Smooth muscle cell (in vitro differentiated cells): ENCODE data around the gene CASQ1. TPM values are rescaled to one million over a fixed set of nuclear protein-coding genes. Genes with fewer than 3 reads are reported as not detected.

Experiments used
- DNase-seq: peaks from one replicate; lab custom pipeline; 2025; ENCODE audit not compliant: unreplicated experiment; lab: John Stamatoyannopoulos, UW
- H2AFZ ChIP-seq: fragments of 200-600 bp; sonication (generic); 2 replicates; pipeline ENCODE4 v1.6.0; 2016; ENCODE audit warnings: antibody characterized with exemption, low read depth, mild to moderate bottlenecking
- H3F3A ChIP-seq: fragments of 200-600 bp; sonication (generic); 2 replicates; pipeline ENCODE4 v1.6.0; 2017; ENCODE audit warnings: antibody characterized with exemption, low read depth
- H3K27ac ChIP-seq: fragments of 200-600 bp; sonication (generic); 2 replicates; pipeline ENCODE4 v1.5.1; 2016; ENCODE audit warnings: low read depth, mild to moderate bottlenecking
- H3K27me3 ChIP-seq: fragments of 200-600 bp; sonication (generic); 2 replicates; pipeline ENCODE4 v1.6.1; 2016; ENCODE audit warnings: low read depth, mild to moderate bottlenecking
- H3K36me3 ChIP-seq: fragments of 200-600 bp; sonication (generic); 2 replicates; pipeline ENCODE4 v1.5.1; 2016; ENCODE audit warnings: low read depth
- H3K4me1 ChIP-seq: fragments of 200-600 bp; sonication (generic); 2 replicates; pipeline ENCODE4 v1.5.1; 2016; ENCODE audit warnings: low read depth
- H3K4me2 ChIP-seq: fragments of 200-600 bp; sonication (generic); 2 replicates; pipeline ENCODE4 v1.6.0; 2016; ENCODE audit warnings: mild to moderate bottlenecking
- H3K4me3 ChIP-seq: fragments of 200-600 bp; sonication (generic); 2 replicates; pipeline ENCODE4 v1.5.1; 2016; ENCODE audit warnings: mild to moderate bottlenecking
- H3K79me2 ChIP-seq: fragments of 200-600 bp; sonication (generic); 2 replicates; pipeline ENCODE4 v1.6.0; 2016; ENCODE audit warnings: low read depth, mild to moderate bottlenecking
- H3K9ac ChIP-seq: fragments of 200-600 bp; sonication (generic); 2 replicates; pipeline ENCODE4 v1.6.0; 2016; ENCODE audit warnings: low read depth
- H3K9me3 ChIP-seq: fragments of 200-600 bp; sonication (generic); replicated peaks from 2 replicates; pipeline ENCODE4 v1.5.1; 2016; ENCODE audit warnings: low read depth
- H4K20me1 ChIP-seq: fragments of 200-600 bp; sonication (generic); 2 replicates; pipeline ENCODE4 v1.6.0; 2016; ENCODE audit warnings: low read depth
- WGBS: methylation state at CpG from one replicate; pipeline ENCODE4 v1.1.7; 2016; ENCODE audit warnings: low lambda C conversion rate; 5-methylcytosine and 5-hydroxymethylcytosine counted together
- polyA plus RNA-seq: library from polyadenylated mRNA; unstranded; fragments of >200 nt; fragmentation: Nextera tagmentation; extraction: Ambion mirVana; gene quantifications from 2 replicates; pipeline ENCODE4 v1.2.1, GENCODE V29; 2016
- total RNA-seq: library from RNA; depleted of rRNA; stranded (reverse); fragments of >200 nt; gene quantifications from 2 replicates; pipeline ENCODE4 v1.2.3, GENCODE V29; 2014
- TF ChIP-seq, protein P1 (sequence below): fragments of 200-600 bp; sonication (generic); IDR thresholded peaks from 2 replicates; pipeline ENCODE4 v1.5.1; 2017; ENCODE audit warnings: borderline replicate concordance, mild to moderate bottlenecking, antibody characterized with exemption; ENCODE audit not compliant: insufficient read depth, poor library complexity, severe bottlenecking

Gene CASQ1
- total and polyA plus RNA-seq, 2 experiments from 2014 or later: 0.36 TPM; not detected in 1

DNA sequence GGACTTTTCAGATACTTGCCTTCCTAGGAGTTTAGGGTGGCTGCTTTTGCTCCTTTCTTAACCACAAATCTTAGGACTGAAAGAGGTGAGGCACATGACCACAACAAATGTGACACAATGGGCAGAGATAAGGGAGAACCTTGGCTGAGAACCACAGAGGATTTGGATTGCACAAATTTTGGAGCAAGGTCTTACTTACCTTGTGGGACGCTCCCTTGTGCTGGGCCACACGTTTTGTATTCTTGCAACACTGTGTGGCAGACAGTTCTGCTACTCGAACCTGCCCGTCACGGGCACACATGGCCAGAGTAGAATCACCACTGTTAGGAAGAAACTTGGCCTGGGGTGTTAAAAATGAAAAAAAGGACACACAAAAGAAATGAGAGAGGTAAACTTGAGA, 48.0 kb downstream of the CASQ1 start:
- Histone ChIP-seq H3K4me2 (no peak overlapping the region), H3K36me3 (peaks cover 14% of the 10 kb centered on the region), H3K9me3 (no peaks in the 10 kb centered on the region), H3K4me1 (no peaks in the 10 kb centered on the region), H2AFZ (no peak overlapping the region), H3K79me2 (no peaks in the 10 kb centered on the region), H3K27me3 (no peaks in the 10 kb centered on the region), H3K4me3 (no peak overlapping the region), H3F3A (no peaks in the 10 kb centered on the region), H4K20me1 (peaks cover 39% of the 10 kb centered on the region), H3K9ac (no peak overlapping the region), H3K27ac (no peak overlapping the region)
- WGBS: 95% methylated on average over 5 of the region's 5 CpGs
- TF ChIP-seq, protein P1, sequence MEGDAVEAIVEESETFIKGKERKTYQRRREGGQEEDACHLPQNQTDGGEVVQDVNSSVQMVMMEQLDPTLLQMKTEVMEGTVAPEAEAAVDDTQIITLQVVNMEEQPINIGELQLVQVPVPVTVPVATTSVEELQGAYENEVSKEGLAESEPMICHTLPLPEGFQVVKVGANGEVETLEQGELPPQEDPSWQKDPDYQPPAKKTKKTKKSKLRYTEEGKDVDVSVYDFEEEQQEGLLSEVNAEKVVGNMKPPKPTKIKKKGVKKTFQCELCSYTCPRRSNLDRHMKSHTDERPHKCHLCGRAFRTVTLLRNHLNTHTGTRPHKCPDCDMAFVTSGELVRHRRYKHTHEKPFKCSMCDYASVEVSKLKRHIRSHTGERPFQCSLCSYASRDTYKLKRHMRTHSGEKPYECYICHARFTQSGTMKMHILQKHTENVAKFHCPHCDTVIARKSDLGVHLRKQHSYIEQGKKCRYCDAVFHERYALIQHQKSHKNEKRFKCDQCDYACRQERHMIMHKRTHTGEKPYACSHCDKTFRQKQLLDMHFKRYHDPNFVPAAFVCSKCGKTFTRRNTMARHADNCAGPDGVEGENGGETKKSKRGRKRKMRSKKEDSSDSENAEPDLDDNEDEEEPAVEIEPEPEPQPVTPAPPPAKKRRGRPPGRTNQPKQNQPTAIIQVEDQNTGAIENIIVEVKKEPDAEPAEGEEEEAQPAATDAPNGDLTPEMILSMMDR: no peak
- no peak for DNase-seq

DNA sequence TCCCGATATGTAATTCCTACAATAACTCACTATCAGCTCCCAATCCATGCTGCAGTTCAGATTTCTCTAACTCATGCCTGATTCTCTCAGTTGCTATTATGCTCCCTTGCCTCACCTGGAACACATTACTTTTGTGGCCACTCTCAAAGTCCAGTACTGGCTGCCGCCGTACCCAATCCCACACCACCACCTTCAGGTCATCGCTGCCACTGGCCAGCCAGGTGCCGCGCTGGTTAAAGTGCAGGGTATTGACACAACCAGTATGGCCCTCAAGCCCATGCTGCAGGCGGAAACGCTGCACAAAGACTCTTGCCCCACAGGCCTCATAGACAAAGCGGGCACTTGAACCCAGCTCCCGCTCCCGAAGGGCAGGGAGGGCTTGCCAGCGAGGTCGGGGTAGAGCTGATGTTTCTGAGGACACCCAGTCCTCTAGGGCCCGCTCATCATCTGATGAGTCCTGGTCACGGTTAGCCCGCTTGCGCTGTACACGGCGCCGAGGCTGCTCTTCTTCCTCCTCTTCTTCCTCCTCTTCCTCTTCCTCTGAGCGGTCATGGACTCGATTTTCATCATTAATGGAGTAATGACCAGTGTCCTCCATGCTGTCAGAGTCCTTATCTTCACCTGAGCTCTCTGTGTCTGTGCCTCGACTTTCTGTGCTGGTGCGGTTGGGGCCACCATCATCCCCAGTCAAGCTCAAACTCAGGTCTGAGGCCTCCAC, 49.4 kb downstream of the CASQ1 start:
- Histone ChIP-seq H3K9ac (no peak overlapping the region), H3K4me2 (no peak overlapping the region), H3K4me3 (no peak overlapping the region), H3K27me3 (no peaks in the 10 kb centered on the region), H3F3A (no peaks in the 10 kb centered on the region), H4K20me1 (peaks cover 39% of the 10 kb centered on the region), H3K79me2 (no peaks in the 10 kb centered on the region), H3K9me3 (no peaks in the 10 kb centered on the region), H3K36me3 (peaks cover 14% of the 10 kb centered on the region), H3K27ac (no peak overlapping the region), H3K4me1 (no peaks in the 10 kb centered on the region), H2AFZ (no peak overlapping the region)
- no peak for DNase-seq
- TF ChIP-seq, protein P1: no peak
- WGBS: 97% methylated on average over 24 of the region's 24 CpGs

DNA sequence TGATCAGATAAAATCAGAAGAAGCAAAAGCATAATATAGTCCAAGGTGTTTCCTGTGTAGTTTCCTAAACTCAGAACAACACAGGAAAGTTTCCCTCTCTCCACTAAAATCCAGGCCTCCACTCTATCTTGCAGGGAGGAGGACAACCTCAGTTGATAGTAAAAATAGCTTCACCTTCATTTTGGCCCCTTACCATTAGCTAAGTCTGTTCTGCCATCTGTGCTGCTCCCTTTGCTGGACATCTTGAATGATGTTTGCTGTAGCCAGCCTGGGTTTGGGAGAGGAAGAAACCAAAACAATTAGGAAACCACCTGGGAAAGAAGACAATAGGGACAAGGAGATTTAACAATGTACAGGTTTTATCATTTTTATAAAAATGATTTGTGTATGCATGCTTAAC, 53.4 kb downstream of the CASQ1 start:
- TF ChIP-seq, protein P1: no peak
- no peak overlapping the region for H3K9ac ChIP-seq
- no peak overlapping the region for H3K4me3 ChIP-seq
- DNase-seq: no peak
- H3K27ac ChIP-seq: no peak overlapping the region
- peaks cover 30% of the 10 kb centered on the region for H3K79me2 ChIP-seq
- peaks cover 79% of the 10 kb centered on the region for H4K20me1 ChIP-seq
- no peaks in the 10 kb centered on the region for H3F3A ChIP-seq
- H3K27me3 ChIP-seq: no peaks in the 10 kb centered on the region
- no peaks in the 10 kb centered on the region for H3K36me3 ChIP-seq
- no peaks in the 10 kb centered on the region for H3K9me3 ChIP-seq
- H3K4me2 ChIP-seq: no peak overlapping the region
- H2AFZ ChIP-seq: no peak overlapping the region
- H3K4me1 ChIP-seq: no peaks in the 10 kb centered on the region

DNA sequence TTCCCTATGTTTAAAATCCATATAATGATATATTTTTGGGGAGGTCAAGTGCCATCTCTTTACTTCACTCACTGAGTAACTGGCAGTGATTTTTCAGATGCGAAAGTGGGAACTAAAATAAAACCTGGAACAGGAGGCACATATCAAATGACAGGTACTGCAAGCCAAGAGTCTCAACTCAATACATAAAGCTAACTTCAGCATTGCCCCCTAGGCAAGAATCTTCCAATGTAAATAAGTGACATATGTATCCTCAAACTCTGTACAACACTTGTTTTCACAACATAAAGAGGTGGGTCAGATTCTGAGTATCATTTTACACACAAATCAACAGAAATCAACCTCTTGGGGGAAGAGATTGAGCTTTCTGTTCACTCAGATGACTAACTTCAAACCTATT, 53.8 kb downstream of the CASQ1 start:
- peaks cover 32% of the 10 kb centered on the region for H3K79me2 ChIP-seq
- TF ChIP-seq, protein P1: no peak

More for the DNA sequence above, 53.8 kb downstream of the CASQ1 start:
- no peaks in the 10 kb centered on the region for H3K36me3 ChIP-seq
- H3K9ac ChIP-seq: no peak overlapping the region
- H3K9me3 ChIP-seq: no peaks in the 10 kb centered on the region
- no peaks in the 10 kb centered on the region for H3K27me3 ChIP-seq
- no peak overlapping the region for H3K4me3 ChIP-seq
- H4K20me1 ChIP-seq: peaks cover 83% of the 10 kb centered on the region
- no peaks in the 10 kb centered on the region for H3F3A ChIP-seq
- H3K4me1 ChIP-seq: no peaks in the 10 kb centered on the region
- 100% methylated on average over 1 of the region's 1 CpG for WGBS
- no peak for DNase-seq
- no peak overlapping the region for H2AFZ ChIP-seq
- no peak overlapping the region for H3K4me2 ChIP-seq
- no peak overlapping the region for H3K27ac ChIP-seq
